KMS-11 (cell line): ENCODE measurements around the gene DOCK11.

Experiments
- H2AFZ ChIP-seq: fragments of 200-600 bp; sonication (generic); 2 replicates; pipeline ENCODE4 v1.6.1; 2016; ENCODE audit warnings: antibody characterized with exemption, mixed run types, low read depth
- H3K27ac ChIP-seq: fragments of 200-600 bp; sonication (generic); 2 replicates; pipeline ENCODE4 v1.6.1; 2016; ENCODE audit warnings: mild to moderate bottlenecking, mixed run types
- H3K27me3 ChIP-seq: fragments of 200-600 bp; sonication (generic); 2 replicates; pipeline ENCODE4 v1.6.1; 2017; ENCODE audit warnings: mild to moderate bottlenecking, low read depth, mixed run types, moderate library complexity; ENCODE audit not compliant: insufficient read depth
- H3K36me3 ChIP-seq: fragments of 200-600 bp; sonication (generic); 2 replicates; pipeline ENCODE4 v1.6.1; 2017; ENCODE audit warnings: mild to moderate bottlenecking, mixed run types; ENCODE audit not compliant: insufficient read depth
- H3K4me1 ChIP-seq: fragments of 200-600 bp; sonication (generic); 2 replicates; pipeline ENCODE4 v1.6.1; 2016; ENCODE audit warnings: mild to moderate bottlenecking, low read depth, mixed run types; ENCODE audit not compliant: poor library complexity, severe bottlenecking
- H3K4me2 ChIP-seq: fragments of 200-600 bp; sonication (generic); 2 replicates; pipeline ENCODE4 v1.7.0; 2016; ENCODE audit warnings: mild to moderate bottlenecking, mixed run types
- H3K4me3 ChIP-seq: fragments of 200-600 bp; sonication (generic); IDR thresholded peaks from 2 replicates; pipeline ENCODE4 v1.6.1; 2017; ENCODE audit warnings: low read depth, low read length, mixed read lengths; ENCODE audit not compliant: insufficient read depth
- H3K79me2 ChIP-seq: fragments of 200-600 bp; sonication (generic); 2 replicates; pipeline ENCODE4 v1.6.1; 2016; ENCODE audit warnings: low read depth, mixed run types; ENCODE audit not compliant: insufficient read depth
- H3K9ac ChIP-seq: fragments of 200-600 bp; sonication (generic); 2 replicates; pipeline ENCODE4 v1.6.1; 2016; ENCODE audit warnings: mild to moderate bottlenecking, mixed run types
- H4K20me1 ChIP-seq: fragments of 200-600 bp; sonication (generic); 2 replicates; pipeline ENCODE4 v1.6.1; 2016; ENCODE audit warnings: mild to moderate bottlenecking, mixed run types; ENCODE audit not compliant: insufficient read depth
- TF ChIP-seq, protein P1 (sequence below): fragments of 200-600 bp; sonication (generic); conservative IDR thresholded peaks from 2 replicates; pipeline ENCODE4 v1.6.1; 2017; ENCODE audit warnings: low read depth, mild to moderate bottlenecking, antibody characterized with exemption, low read length, moderate library complexity, mixed read lengths

Gene DOCK11

GRCh38 chrX:118675966-118676349 lies 180.3 kb downstream of the DOCK11 start:
- H3K27me3 ChIP-seq: no peaks in the 10 kb centered on the region
- no peak overlapping the region for H3K4me3 ChIP-seq
- no peak overlapping the region for H3K9ac ChIP-seq
- no peaks in the 10 kb centered on the region for H3K36me3 ChIP-seq
- H3K4me2 ChIP-seq: no peak overlapping the region
- no peaks in the 10 kb centered on the region for H3K79me2 ChIP-seq
- H3K4me1 ChIP-seq: no peaks in the 10 kb centered on the region
- H2AFZ ChIP-seq: no peak overlapping the region
- no peaks in the 10 kb centered on the region for H4K20me1 ChIP-seq
- H3K27ac ChIP-seq: no peak overlapping the region
- TF ChIP-seq, protein P1, sequence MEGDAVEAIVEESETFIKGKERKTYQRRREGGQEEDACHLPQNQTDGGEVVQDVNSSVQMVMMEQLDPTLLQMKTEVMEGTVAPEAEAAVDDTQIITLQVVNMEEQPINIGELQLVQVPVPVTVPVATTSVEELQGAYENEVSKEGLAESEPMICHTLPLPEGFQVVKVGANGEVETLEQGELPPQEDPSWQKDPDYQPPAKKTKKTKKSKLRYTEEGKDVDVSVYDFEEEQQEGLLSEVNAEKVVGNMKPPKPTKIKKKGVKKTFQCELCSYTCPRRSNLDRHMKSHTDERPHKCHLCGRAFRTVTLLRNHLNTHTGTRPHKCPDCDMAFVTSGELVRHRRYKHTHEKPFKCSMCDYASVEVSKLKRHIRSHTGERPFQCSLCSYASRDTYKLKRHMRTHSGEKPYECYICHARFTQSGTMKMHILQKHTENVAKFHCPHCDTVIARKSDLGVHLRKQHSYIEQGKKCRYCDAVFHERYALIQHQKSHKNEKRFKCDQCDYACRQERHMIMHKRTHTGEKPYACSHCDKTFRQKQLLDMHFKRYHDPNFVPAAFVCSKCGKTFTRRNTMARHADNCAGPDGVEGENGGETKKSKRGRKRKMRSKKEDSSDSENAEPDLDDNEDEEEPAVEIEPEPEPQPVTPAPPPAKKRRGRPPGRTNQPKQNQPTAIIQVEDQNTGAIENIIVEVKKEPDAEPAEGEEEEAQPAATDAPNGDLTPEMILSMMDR: no peak

GRCh38 chrX:118677318-118677717 lies 181.7 kb downstream of the DOCK11 start:
- no peak overlapping the region for H2AFZ ChIP-seq
- no peak overlapping the region for H3K27ac ChIP-seq
- H3K36me3 ChIP-seq: no peaks in the 10 kb centered on the region
- no peaks in the 10 kb centered on the region for H3K4me1 ChIP-seq
- no peaks in the 10 kb centered on the region for H3K79me2 ChIP-seq
- no peak overlapping the region for H3K4me3 ChIP-seq
- TF ChIP-seq, protein P1: no peak
- H3K27me3 ChIP-seq: no peaks in the 10 kb centered on the region
- no peak overlapping the region for H3K4me2 ChIP-seq
- no peak overlapping the region for H3K9ac ChIP-seq
- H4K20me1 ChIP-seq: no peaks in the 10 kb centered on the region

GRCh38 chrX:118679290-118679689 lies 183.7 kb downstream of the DOCK11 start:
- H3K27me3 ChIP-seq: no peaks in the 10 kb centered on the region
- H3K27ac ChIP-seq: no peak overlapping the region
- no peaks in the 10 kb centered on the region for H3K4me1 ChIP-seq
- TF ChIP-seq, protein P1: no peak
- H2AFZ ChIP-seq: no peak overlapping the region
- H4K20me1 ChIP-seq: no peaks in the 10 kb centered on the region
- H3K4me3 ChIP-seq: no peak overlapping the region
- no peaks in the 10 kb centered on the region for H3K36me3 ChIP-seq
- no peak overlapping the region for H3K4me2 ChIP-seq
- H3K79me2 ChIP-seq: no peaks in the 10 kb centered on the region
- no peak overlapping the region for H3K9ac ChIP-seq

GRCh38 chrX:118682258-118683014 lies 186.8 kb downstream of the DOCK11 start:
- Histone ChIP-seq H3K4me2 (no peak overlapping the region), H3K4me1 (no peaks in the 10 kb centered on the region), H3K4me3 (no peak overlapping the region), H3K9ac (no peak overlapping the region), H3K27me3 (no peaks in the 10 kb centered on the region), H3K79me2 (no peaks in the 10 kb centered on the region), H3K27ac (no peak overlapping the region), H2AFZ (no peak overlapping the region), H4K20me1 (no peaks in the 10 kb centered on the region), H3K36me3 (no peaks in the 10 kb centered on the region)
- TF ChIP-seq, protein P1: no peak
